GM12864 (cell line): ENCODE data around the gene CACNG1.

Experiments used
- DNase-seq: peaks from one replicate; pipeline ENCODE4 v3.0.0-alpha.2; 2011; ENCODE audit warnings: low read depth
- H3K4me3 ChIP-seq: 2 replicates; pipeline ENCODE4 v1.5.1; 2011; ENCODE audit warnings: mild to moderate bottlenecking, low read depth, low read length, control low read depth
- TF ChIP-seq, protein P1 (sequence below): IDR thresholded peaks from 2 replicates; pipeline ENCODE4 v1.5.1; 2011; ENCODE audit warnings: low read depth, mild to moderate bottlenecking, moderate library complexity, low read length, control low read depth, inconsistent platforms; ENCODE audit errors: missing control alignments

CACNG1 gene

DNA sequence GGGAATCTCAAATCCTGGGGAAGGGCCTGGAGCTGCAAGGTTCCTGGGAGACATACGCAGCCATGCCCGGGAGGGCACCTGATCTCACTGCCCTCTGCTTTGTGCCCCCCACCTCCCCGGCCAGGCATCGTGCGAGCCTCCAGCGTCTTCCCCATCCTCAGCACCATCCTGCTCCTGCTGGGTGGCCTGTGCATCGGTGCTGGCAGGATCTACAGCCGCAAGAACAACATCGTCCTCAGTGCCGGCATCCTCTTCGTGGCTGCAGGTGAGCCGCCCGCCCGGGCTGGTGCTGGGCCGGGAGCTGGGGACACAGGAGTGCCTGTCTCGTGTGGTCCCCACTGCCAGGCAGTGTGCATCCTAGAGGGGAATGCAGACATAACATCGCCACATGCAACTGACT, 19.6 kb upstream of the CACNG1 start:
- DNase-seq, result no peak
- TF ChIP-seq, protein P1, sequence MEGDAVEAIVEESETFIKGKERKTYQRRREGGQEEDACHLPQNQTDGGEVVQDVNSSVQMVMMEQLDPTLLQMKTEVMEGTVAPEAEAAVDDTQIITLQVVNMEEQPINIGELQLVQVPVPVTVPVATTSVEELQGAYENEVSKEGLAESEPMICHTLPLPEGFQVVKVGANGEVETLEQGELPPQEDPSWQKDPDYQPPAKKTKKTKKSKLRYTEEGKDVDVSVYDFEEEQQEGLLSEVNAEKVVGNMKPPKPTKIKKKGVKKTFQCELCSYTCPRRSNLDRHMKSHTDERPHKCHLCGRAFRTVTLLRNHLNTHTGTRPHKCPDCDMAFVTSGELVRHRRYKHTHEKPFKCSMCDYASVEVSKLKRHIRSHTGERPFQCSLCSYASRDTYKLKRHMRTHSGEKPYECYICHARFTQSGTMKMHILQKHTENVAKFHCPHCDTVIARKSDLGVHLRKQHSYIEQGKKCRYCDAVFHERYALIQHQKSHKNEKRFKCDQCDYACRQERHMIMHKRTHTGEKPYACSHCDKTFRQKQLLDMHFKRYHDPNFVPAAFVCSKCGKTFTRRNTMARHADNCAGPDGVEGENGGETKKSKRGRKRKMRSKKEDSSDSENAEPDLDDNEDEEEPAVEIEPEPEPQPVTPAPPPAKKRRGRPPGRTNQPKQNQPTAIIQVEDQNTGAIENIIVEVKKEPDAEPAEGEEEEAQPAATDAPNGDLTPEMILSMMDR, result no peak
- H3K4me3 ChIP-seq, result no peak overlapping the region

DNA sequence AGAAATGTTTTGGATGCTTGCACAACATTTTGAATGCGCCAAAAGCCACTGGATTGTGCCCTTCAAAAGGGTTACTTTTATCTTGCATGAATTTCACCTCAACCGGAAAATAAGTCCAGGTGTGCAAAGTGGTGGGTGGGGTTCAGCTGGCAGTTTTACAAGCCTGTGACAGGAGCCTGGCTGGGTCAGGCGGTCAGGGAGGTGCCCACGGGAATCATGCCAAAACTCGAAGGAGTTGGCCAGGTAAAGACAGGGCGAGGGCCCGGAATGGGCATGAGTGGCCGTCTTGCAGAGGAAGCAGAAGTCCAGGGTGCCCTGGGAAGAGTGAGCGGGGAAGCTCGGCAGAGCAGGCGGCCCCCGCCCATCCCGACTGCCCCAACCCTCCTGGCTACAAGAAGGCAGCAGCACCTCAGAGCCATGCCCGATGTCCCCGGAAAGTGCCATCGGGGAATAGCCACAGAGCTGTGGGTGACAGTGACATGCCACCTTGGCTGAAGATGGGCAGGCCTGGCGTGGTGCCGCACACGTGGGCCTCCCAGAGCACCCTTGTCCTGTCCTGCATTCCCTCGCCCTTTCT, 19.1 kb upstream of the CACNG1 start:
- TF ChIP-seq, protein P1, result no peak
- DNase-seq, result no peak
- H3K4me3 ChIP-seq, result no peak overlapping the region

DNA sequence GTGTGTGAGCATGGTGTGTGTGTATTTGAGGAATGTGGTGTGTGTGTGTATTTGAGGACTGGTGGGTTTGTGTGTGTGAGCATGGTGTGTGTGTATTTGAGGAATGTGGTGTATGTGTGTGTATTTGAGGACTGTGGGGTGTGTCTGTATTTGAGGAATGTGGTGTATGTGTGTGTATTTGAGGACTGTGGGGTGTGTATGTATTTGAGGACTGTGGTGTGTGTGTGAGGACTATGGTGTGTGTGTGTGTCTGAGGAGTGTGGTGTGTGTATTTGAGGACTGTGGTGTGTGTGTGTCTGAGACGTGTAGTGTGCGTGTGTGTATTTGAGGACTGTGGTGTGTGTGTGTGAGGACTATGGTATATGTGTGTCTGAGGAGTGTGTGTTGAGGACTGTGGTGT, 18.0 kb upstream of the CACNG1 start:
- no peak for DNase-seq
- TF ChIP-seq, protein P1, result no peak
- no peak overlapping the region for H3K4me3 ChIP-seq

DNA sequence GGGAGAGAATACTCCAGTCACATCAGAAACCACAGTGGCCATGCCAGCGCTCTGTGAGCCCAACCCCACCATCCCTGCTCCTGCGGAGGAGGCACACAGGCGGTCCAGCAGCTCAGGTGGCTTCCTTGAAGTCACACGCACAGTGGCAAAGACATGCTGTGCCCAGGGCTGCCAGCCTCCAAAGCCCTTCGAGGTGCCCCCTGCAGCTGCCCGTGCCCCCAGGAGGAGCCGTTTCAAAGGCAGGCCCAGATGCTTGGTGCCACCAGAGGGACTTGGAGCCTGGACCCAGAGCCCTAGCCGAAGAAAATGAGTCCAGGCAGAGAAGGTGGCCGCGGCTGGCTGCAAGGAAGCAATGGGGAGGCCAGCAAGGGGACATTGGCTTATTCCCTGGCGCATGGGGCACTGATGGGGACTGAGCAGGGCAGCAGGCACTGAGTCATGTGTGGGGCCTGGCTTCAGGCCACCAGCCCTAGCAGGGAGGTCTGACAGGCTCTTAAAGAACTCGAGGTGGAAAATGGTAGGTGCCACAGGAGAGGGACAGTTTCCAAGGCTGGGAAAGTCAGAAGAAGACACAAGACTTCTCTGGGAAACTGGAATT, 17.2 kb upstream of the CACNG1 start:
- TF ChIP-seq, protein P1, result no peak
- no peak for DNase-seq
- H3K4me3 ChIP-seq, result no peak overlapping the region

DNA sequence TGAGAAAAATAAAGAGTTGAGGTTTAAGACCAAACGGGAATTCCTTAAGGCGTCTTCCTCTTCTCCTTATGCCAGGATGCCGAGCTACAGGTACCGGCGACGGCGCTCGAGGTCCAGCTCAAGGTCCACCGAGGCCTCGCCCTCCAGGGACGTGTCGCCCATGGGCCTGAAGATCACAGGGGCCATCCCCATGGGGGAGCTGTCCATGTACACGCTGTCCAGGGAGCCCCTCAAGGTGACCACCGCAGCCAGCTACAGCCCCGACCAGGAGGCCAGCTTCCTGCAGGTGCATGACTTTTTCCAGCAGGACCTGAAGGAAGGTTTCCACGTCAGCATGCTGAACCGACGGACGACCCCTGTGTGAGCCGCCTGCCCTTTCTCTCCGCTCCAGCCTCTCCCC, 13.7 kb upstream of the CACNG1 start:
- H3K4me3 ChIP-seq, result no peak overlapping the region
- TF ChIP-seq, protein P1, result no peak

DNA sequence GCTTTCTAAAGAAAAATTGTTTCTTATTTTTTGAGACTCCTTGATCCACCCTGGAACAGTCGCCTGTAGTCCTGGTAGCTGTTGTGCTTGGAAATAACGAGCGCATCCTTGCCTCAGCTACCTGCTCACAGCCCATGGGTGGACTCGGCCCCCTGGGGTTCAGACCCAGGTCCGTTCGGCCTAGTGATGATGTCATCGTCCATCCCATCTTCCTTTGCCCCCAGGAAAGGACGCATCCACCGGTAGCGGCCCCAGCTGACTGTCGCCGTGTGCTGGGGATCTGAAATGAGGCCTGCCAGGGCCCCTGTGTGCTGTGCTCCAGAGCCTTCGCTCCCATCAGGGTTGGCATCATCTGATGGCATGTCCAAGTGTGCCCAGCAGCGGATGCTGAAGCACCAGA, 12.0 kb upstream of the CACNG1 start:
- TF ChIP-seq, protein P1, result no peak
- no peak for DNase-seq
- no peak overlapping the region for H3K4me3 ChIP-seq

More for the DNA sequence above, 13.7 kb upstream of the CACNG1 start:
- DNase-seq, result no peak

DNA sequence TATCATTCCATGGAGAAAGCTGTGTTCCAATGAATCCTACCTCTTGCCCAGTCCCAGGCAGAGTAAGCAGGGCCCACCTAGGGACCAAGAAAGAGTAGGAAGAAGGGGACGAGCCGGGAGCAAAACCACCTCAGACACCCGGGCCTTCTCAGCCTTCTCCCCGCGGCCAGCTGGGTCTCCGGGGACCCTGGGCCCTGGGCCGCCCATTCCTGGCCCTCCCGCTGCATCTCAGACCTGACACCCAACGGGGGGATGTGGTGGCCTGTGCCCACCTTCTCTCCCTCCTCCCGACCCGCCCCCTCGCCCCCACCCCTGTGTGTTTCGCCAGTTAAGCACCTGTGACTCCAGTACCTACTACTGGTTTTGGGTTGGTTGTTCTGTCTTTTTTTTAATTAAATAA, 11.4 kb upstream of the CACNG1 start:
- TF ChIP-seq, protein P1, result no peak
- no peak for DNase-seq
- no peak overlapping the region for H3K4me3 ChIP-seq
